B cell (primary cell): ENCODE data around the gene BUB1. TPM values are rescaled to one million over a fixed set of nuclear protein-coding genes. Genes with fewer than 3 reads are reported as not detected.

Source experiments
- ATAC-seq: fragments of 200-7000 bp; cut with Tn5 transposase; one replicate; pipeline ENCODE4 v1.10.0; 2021; ENCODE audit warnings: low read depth, mild to moderate bottlenecking, moderate number of reproducible peaks, moderate library complexity
- CTCF ChIA-PET: fragments of 350-600 bp; sonication (Branson Sonifier 250); formaldehyde crosslinking; loops from one replicate; lab custom pipeline; 2021; ENCODE audit warnings: antibody characterized with exemption, inconsistent platforms; lab: Charles Lee
- POLR2A ChIA-PET: fragments of 350-600 bp; sonication (Branson Sonifier 250); formaldehyde crosslinking; loops from one replicate; lab custom pipeline; 2021; ENCODE audit warnings: antibody characterized with exemption; lab: Charles Lee
- DNase-seq: peaks from one replicate; pipeline ENCODE4 v3.0.0; 2013
- H2AFZ ChIP-seq: 2 replicates; pipeline ENCODE4 v1.6.1; 2012; ENCODE audit warnings: mild to moderate bottlenecking, low read depth, low read length; ENCODE audit not compliant: insufficient read depth, poor library complexity, severe bottlenecking
- H3K27ac ChIP-seq, 2 donors: 1 replicate in 1 of 2; 2 replicates in 1 of 2; pipeline ENCODE4 v1.5.1; 2012 to 2013; ENCODE audit warnings: low read length in 2 of 2, mild to moderate bottlenecking in 2 of 2, moderate library complexity in 1 of 2
- H3K27me3 ChIP-seq, 4 experiments: fragments of 200-600 bp in 1 of 4; sonication (generic) in 1 of 4; replicated peaks in 1 of 4; 1 replicate in 2 of 4; 2 replicates in 2 of 4; pipeline versions ENCODE4 v1.6.1 to v1.7.0; 2013 to 2016; ENCODE audit warnings: low read length in 3 of 4, mild to moderate bottlenecking in 2 of 4, mixed read lengths in 1 of 4, moderate library complexity in 1 of 4; ENCODE audit not compliant: insufficient read depth in 4 of 4, control insufficient read depth in 3 of 4; ENCODE audit errors: control extremely low read depth in 1 of 4
- H3K36me3 ChIP-seq, 2 experiments: replicated peaks in 1 of 2; 1 replicate in 1 of 2; 2 replicates in 1 of 2; pipeline versions ENCODE4 v1.6.1 to v1.7.1; 2013; ENCODE audit warnings: low read length in 1 of 2; ENCODE audit not compliant: insufficient read depth in 2 of 2, control insufficient read depth in 1 of 2; ENCODE audit errors: control extremely low read depth in 1 of 2, extremely low read depth in 1 of 2
- H3K4me1 ChIP-seq, 2 donors: fragments of 200-600 bp in 1 of 2; sonication (generic) in 1 of 2; 1 replicate in 1 of 2; 2 replicates in 1 of 2; pipeline versions ENCODE4 v1.5.1 to v1.6.1; 2013 to 2017; ENCODE audit warnings: low read length in 2 of 2; ENCODE audit not compliant: control insufficient read depth in 2 of 2, insufficient read depth in 2 of 2
- H3K4me2 ChIP-seq: replicated peaks from 2 replicates; pipeline ENCODE3; 2012; ENCODE audit warnings: mild to moderate bottlenecking, low read depth, low read length; ENCODE audit not compliant: poor library complexity, severe bottlenecking
- H3K4me3 ChIP-seq, 5 experiments: fragments of 200-600 bp in 1 of 5; sonication (generic) in 1 of 5; 1 replicate in 3 of 5; 2 replicates in 2 of 5; pipeline versions ENCODE4 v1.5.1 to v1.7.0; 2011 to 2016; ENCODE audit warnings: low read length in 4 of 5, mild to moderate bottlenecking in 4 of 5, low read depth in 2 of 5, control low read depth in 1 of 5, moderate library complexity in 1 of 5; ENCODE audit not compliant: insufficient read depth in 1 of 5; ENCODE audit errors: control extremely low read depth in 1 of 5, extremely low read depth in 1 of 5
- H3K79me2 ChIP-seq: fragments of 200-600 bp; sonication (generic); one replicate; pipeline ENCODE4 v1.6.0; 2016; ENCODE audit warnings: low read length; ENCODE audit not compliant: control insufficient read depth, insufficient read depth
- H3K9ac ChIP-seq: fragments of 200-600 bp; sonication (generic); 2 replicates; pipeline ENCODE4 v1.6.1; 2017; ENCODE audit warnings: mild to moderate bottlenecking, low read length, moderate library complexity
- H3K9me3 ChIP-seq, 3 donors: one replicate each; pipeline versions ENCODE4 v1.6.1 to v1.7.1; 2013; ENCODE audit warnings: low read length in 2 of 3; ENCODE audit not compliant: control insufficient read depth in 2 of 3, insufficient read depth in 1 of 3; ENCODE audit errors: control extremely low read depth in 1 of 3
- H4K20me1 ChIP-seq: 2 replicates; pipeline ENCODE4 v1.6.0; 2012; ENCODE audit warnings: mild to moderate bottlenecking, low read length; ENCODE audit not compliant: insufficient read depth, control insufficient read depth, poor library complexity, severe bottlenecking
- H3K27ac Mint-ChIP-seq: one replicate; pipeline ENCODE4 v1.8.0; 2021; ENCODE audit warnings: mixed read lengths
- H3K27me3 Mint-ChIP-seq: one replicate; pipeline ENCODE4 v1.8.0; 2021; ENCODE audit warnings: mixed read lengths
- H3K4me1 Mint-ChIP-seq: one replicate; pipeline ENCODE4 v1.8.0; 2021; ENCODE audit warnings: mixed read lengths
- H3K4me3 Mint-ChIP-seq: one replicate; pipeline ENCODE4 v1.8.0; 2021; ENCODE audit warnings: mixed read lengths
- H3K9me3 Mint-ChIP-seq: one replicate; pipeline ENCODE4 v1.8.0; 2022; ENCODE audit warnings: mixed read lengths; ENCODE audit not compliant: insufficient read depth
- EZH2 ChIP-seq: IDR thresholded peaks from 2 replicates; pipeline ENCODE4 v1.6.1; 2012; ENCODE audit warnings: borderline replicate concordance, low read depth, mild to moderate bottlenecking, moderate library complexity, low read length; ENCODE audit not compliant: insufficient read depth, poor library complexity, severe bottlenecking
- WGBS: methylation state at CpG from one replicate; pipeline ENCODE4 v1.1.5; 2013; ENCODE audit warnings: missing lambda C conversion rate; ENCODE audit not compliant: insufficient coverage; 5-methylcytosine and 5-hydroxymethylcytosine counted together
- intact Hi-C: fragments of 100-400 bp; cut with micrococcal nuclease; formaldehyde crosslinking; loops from one replicate; pipeline ENCODE4 v1.10.0; 2022
- polyA plus RNA-seq: library from polyadenylated mRNA; depleted of rRNA; stranded (reverse); fragments of >200 nt; gene quantifications from 2 replicates; pipeline ENCODE4 v1.2.3, GENCODE V29; 2012
- total RNA-seq, 2 donors: library from RNA; stranded (reverse); fragments of 120-200 nt in 1 of 2; gene quantifications; 1 replicate in 1 of 2; 2 replicates in 1 of 2; pipeline versions ENCODE4 v1.2.3 to v1.2.4, GENCODE V29; 2013 to 2022
- TF ChIP-seq, protein P1 (sequence below): fragments of 200-600 bp; IDR thresholded peaks from one replicate; pipeline ENCODE4 v1.8.0; 2022; ENCODE audit warnings: antibody characterized with exemption, mild to moderate bottlenecking

Gene BUB1
- total and polyA plus RNA-seq, 2 donors (not counting 1 experiment from before 2014, with no cell fraction given): 0.85 to 2.0 TPM

DNA sequence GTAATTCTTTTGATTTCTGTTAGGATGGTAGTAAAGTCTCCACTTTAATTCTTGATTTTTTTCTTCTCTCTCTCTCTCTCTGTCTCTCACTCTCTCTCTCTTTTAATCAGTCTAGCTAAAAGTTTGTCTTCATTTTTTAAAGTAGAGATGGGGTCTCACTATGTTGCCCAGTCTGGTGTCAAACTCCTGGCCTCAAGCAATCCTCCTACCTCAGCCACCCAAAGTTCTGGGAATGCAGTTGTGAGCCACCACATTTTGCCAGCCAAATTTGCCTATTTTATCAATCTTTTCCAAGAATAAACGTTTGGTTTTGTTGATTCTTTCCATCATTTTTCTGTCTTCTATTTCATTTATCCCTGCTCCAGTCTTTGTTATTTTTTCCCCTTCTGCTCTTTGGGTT lies 30.6 kb upstream of the BUB1 start:
- Mint-ChIP-seq H3K27ac (no peak overlapping the region), H3K4me3 (no peak overlapping the region)
- POLR2A ChIA-PET: no interaction called here

DNA sequence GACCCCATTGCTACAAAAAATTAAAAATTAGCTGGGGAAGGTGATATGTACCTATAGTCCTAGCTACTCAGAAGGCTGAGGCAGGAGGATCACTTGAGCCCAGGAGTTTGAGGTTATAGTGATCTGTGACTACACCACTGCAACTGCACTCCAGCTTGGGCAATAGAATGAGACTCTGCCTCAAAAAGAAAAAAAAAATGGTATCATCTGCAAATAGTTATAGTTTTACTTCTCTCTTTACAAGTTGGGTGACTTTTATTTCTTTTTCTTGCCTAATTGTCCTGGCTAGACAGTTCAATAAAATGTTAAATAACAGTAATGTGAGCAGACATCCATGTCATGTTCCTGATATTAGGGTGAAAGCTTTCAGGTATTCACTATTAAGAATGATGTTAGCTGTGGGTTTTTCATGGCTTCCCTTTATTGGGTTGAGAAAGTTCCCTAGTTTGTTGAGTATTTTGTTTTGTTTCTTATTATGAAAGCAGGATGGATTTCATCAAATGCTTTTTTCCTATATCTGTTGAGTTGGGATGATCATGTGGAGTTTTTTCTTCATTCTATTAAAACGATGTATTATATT lies 29.6 kb upstream of the BUB1 start:
- WGBS: no CpG with 5 or more reads among the region's 1 CpG
- no peak overlapping the region for H3K27ac Mint-ChIP-seq
- no peaks in the 10 kb centered on the region for H3K9me3 Mint-ChIP-seq
- no peaks in the 10 kb centered on the region for H3K4me1 Mint-ChIP-seq
- no peak overlapping the region for H3K4me2 ChIP-seq
- DNase-seq (no peak), ATAC-seq (no peak)
- intact Hi-C loops: no loop called here
- peaks cover 34% of the 10 kb centered on the region for H3K27me3 Mint-ChIP-seq
- H2AFZ ChIP-seq: no peak overlapping the region
- H4K20me1 ChIP-seq: no peaks in the 10 kb centered on the region
- ChIA-PET CTCF (interaction anchor here (0.7 kb wide), 1 partner anchor 14 kb away, joined by 4 read pairs; no protein-coding TSS in a partner anchor), POLR2A (no interaction called here)
- no peaks in the 10 kb centered on the region for H3K4me1 ChIP-seq
- H3K4me3 Mint-ChIP-seq: no peak overlapping the region
- no peak overlapping the region for H3K9ac ChIP-seq
- H3K79me2 ChIP-seq: no peaks in the 10 kb centered on the region
- H3K36me3 ChIP-seq: no peaks in the 10 kb centered on the region
- no peak overlapping the region for H3K4me3 ChIP-seq
- H3K27ac ChIP-seq: no peak overlapping the region
- peaks cover 0 to 13% (median 2%) of the 10 kb centered on the region in 4 experiments for H3K27me3 ChIP-seq
- H3K9me3 ChIP-seq: peaks cover 0 to 6% (median 0%) of the 10 kb centered on the region in 3 donors
- TF ChIP-seq, protein P1, sequence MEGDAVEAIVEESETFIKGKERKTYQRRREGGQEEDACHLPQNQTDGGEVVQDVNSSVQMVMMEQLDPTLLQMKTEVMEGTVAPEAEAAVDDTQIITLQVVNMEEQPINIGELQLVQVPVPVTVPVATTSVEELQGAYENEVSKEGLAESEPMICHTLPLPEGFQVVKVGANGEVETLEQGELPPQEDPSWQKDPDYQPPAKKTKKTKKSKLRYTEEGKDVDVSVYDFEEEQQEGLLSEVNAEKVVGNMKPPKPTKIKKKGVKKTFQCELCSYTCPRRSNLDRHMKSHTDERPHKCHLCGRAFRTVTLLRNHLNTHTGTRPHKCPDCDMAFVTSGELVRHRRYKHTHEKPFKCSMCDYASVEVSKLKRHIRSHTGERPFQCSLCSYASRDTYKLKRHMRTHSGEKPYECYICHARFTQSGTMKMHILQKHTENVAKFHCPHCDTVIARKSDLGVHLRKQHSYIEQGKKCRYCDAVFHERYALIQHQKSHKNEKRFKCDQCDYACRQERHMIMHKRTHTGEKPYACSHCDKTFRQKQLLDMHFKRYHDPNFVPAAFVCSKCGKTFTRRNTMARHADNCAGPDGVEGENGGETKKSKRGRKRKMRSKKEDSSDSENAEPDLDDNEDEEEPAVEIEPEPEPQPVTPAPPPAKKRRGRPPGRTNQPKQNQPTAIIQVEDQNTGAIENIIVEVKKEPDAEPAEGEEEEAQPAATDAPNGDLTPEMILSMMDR: no peak
- no peak for TF ChIP-seq EZH2

More for the DNA sequence above, 30.6 kb upstream of the BUB1 start:
- H3K36me3 ChIP-seq: no peaks in the 10 kb centered on the region
- ATAC-seq (no peak), DNase-seq (no peak)
- CTCF ChIA-PET: no interaction called here
- H3K9ac ChIP-seq: no peak overlapping the region
- H3K4me2 ChIP-seq: no peak overlapping the region
- H3K27me3 ChIP-seq: peaks cover 0 to 18% (median 2%) of the 10 kb centered on the region in 4 experiments
- no peak overlapping the region for H3K4me3 ChIP-seq
- Mint-ChIP-seq H3K9me3 (no peaks in the 10 kb centered on the region), H3K27me3 (peaks cover 41% of the 10 kb centered on the region), H3K4me1 (no peaks in the 10 kb centered on the region)
- no peaks in the 10 kb centered on the region for H4K20me1 ChIP-seq
- WGBS: no CpG with 5 or more reads among the region's 1 CpG
- TF ChIP-seq EZH2: no peak
- TF ChIP-seq, protein P1: no peak
- intact Hi-C loops: no loop called here
- no peaks in the 10 kb centered on the region for H3K79me2 ChIP-seq
- H2AFZ ChIP-seq: no peak overlapping the region
- H3K9me3 ChIP-seq: peaks cover 0 to 6% (median 0%) of the 10 kb centered on the region in 3 donors
- no peak overlapping the region for H3K27ac ChIP-seq
- H3K4me1 ChIP-seq: no peaks in the 10 kb centered on the region
